RPMI7951 (cell line): ENCODE results near the gene OTUD4. TPM values are rescaled to one million over a fixed set of nuclear protein-coding genes. Genes with fewer than 3 reads are reported as not detected.
"Not testable (repeated sequence)": the region's sequence is repeated elsewhere in the genome, so short reads cannot be mapped to it uniquely, and the experiment has no call there.

Experiments used
- DNase-seq: peaks from one replicate; pipeline ENCODE4 v3.0.0-alpha.2; 2012; ENCODE audit warnings: low read depth
- total RNA-seq: library from RNA; depleted of rRNA; stranded (reverse); fragments of >200 nt; shearing (Covaris generic); gene quantifications from 2 replicates; pipeline ENCODE4 v1.2.3, GENCODE V29; 2014; rRNA removed

Gene OTUD4, protein sequence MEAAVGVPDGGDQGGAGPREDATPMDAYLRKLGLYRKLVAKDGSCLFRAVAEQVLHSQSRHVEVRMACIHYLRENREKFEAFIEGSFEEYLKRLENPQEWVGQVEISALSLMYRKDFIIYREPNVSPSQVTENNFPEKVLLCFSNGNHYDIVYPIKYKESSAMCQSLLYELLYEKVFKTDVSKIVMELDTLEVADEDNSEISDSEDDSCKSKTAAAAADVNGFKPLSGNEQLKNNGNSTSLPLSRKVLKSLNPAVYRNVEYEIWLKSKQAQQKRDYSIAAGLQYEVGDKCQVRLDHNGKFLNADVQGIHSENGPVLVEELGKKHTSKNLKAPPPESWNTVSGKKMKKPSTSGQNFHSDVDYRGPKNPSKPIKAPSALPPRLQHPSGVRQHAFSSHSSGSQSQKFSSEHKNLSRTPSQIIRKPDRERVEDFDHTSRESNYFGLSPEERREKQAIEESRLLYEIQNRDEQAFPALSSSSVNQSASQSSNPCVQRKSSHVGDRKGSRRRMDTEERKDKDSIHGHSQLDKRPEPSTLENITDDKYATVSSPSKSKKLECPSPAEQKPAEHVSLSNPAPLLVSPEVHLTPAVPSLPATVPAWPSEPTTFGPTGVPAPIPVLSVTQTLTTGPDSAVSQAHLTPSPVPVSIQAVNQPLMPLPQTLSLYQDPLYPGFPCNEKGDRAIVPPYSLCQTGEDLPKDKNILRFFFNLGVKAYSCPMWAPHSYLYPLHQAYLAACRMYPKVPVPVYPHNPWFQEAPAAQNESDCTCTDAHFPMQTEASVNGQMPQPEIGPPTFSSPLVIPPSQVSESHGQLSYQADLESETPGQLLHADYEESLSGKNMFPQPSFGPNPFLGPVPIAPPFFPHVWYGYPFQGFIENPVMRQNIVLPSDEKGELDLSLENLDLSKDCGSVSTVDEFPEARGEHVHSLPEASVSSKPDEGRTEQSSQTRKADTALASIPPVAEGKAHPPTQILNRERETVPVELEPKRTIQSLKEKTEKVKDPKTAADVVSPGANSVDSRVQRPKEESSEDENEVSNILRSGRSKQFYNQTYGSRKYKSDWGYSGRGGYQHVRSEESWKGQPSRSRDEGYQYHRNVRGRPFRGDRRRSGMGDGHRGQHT
- total RNA-seq, result 9.2 and 17.1 TPM in 2 replicates

DNA sequence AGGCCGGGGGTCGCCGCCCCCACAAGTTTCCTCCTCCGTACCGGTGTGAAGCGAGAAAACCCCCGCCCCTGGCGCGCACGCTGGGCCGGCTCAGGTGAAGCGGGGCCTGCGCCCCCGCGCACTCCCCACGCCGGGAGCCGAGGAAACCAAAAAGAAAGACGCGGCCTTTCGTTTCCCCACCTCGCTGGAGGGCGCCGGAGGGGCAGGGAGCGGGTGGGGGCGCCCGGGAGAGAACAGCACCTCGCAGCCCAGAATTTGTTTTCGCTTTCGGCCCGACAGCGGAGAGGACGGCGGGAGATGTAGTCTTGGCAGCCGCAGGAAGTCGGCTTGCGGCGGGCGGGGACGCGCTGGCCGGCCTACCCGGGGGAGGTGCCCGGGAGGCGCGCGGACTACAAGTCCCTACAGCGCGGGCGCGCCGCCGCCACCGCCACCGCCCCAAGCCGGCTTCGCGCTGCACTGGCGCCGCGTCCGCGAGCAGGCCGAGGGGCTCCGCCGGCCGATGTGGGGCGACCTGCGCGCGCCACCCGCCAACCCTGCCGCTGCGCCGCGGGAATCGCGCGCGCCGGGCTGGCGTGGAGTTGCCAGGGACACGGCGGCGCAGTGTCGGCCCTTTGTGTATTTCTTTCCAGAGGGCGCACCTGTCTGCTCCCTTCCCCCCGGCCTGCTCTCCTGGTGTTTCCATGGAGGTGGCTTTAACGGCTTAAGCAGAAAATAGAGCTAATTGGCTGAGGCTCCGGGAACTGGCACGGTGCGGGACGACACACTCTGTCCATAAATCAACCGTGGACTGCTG, at the start of gene OTUD4:
TSS of gene OTUD4 (minus strand) at position 292 of the 793 bp plus-strand sequence. CDS start 616 bp downstream, outside the sequence.
- DNase-seq, result peak; percentile 92

DNA sequence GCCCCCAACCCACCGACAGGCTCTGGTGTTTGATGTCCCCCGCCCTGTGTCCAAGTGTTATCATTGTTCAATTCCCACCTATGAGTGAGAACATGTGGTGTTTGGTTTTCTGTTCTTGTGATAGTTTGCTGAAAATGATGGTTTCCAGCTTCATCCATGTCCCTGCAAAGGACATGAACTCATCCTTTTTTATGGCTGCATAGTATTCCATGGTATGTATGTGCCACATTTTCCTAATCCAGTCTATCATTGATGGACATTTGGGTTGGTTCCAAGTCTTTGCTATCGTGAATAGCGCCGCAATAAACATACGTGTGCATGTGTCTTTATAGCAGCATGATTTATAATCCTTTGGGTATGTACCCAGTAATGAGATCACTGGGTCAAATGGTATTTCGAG, 42.8 kb upstream of the OTUD4 start:
- DNase-seq, result not testable (repeated sequence)

DNA sequence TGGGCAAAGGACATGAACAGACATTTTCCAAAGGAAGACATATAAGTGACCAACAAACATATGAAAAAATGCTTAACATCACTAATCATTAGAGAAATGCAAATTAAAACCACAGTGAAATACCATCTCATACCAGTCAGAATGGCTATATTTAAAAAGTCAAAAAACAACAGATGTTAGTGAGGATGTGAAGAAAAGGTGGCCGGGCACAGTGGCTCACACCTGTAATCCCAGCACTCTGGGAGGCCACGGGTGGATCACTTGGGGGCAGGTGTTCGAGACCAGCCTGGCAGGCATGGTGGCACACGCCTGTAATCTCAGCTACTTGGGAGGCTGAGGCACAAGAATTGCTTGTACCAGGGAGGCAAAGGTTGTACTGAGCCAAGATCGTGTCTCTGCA, 41.1 kb upstream of the OTUD4 start:
- not testable (repeated sequence) for DNase-seq

DNA sequence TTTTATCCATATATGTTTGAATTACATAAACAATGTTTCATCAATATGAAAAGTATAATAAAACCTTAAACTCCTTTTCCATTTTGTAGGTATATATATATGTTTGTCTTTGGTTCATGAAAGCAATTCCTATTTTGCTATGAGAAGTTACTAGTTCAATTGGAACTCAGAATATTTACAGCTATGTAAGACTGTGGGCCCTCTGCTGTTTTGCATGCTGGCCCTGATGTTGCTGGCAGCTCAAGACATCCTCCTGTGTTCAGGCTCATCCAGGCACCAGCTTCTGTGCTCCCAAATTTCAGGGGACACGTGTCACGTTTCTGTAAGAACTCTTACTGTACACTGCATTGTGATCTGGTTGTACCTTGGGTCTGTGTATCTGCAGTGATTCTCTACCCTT, 38.7 kb upstream of the OTUD4 start:
- no peak for DNase-seq

DNA sequence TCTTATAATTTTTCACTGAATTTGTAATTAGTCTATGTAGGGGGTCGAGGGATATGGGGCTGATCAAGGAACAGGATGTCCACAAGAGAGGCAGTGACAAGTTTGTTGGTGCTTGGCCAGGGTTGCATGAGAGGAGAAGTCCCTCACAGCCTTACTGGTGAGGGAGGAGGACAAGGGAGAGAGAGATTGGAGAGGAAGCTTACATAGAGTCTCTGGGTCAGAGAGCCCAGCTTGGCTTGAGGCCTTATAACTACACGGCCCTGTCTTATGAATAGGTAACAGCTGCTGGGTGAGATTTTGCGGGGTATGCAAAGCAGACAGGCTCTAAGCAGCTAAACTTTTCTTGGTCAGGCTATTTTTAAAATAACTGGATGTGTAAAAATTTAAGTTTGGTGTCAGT, 37.9 kb upstream of the OTUD4 start:
- no peak for DNase-seq

DNA sequence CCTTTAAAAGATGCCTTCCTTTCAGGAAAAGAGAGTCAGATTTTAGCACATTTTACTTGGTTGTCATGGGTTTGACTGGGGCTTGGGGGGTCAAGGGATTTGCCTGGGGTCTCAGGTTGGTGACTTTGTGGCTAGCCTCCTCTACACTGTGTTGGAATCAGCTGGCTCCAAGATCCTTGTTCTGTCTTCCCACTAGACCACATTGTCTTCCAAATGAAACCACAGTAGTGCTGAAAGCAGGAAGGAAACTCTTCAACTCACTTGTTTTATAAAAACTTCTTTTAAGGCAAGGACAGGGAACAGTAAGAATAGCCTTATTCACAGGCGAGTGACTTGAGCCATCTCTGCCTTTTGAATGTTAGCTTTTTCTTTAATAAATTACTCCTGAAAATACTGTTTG, 37.0 kb upstream of the OTUD4 start:
- DNase-seq, result no peak

DNA sequence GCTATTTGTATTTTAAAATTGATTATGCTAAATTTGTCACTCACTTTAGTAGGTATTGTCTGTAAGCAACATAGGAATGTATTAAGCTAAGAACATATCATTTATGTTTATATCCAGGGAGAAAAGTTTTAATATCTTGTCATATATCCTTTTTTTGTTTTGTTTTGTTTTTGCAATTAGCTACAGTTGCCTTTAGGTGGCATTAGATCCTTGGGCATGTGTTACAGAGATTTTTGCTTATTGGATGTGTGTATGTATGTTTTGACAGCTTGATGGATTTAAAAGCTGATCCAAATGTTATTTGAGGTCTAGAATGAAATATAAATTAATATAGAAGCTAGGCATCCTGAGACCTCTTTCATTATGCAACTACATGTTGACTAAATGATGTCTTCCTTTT, 36.1 kb upstream of the OTUD4 start:
- DNase-seq, result peak; percentile 19

DNA sequence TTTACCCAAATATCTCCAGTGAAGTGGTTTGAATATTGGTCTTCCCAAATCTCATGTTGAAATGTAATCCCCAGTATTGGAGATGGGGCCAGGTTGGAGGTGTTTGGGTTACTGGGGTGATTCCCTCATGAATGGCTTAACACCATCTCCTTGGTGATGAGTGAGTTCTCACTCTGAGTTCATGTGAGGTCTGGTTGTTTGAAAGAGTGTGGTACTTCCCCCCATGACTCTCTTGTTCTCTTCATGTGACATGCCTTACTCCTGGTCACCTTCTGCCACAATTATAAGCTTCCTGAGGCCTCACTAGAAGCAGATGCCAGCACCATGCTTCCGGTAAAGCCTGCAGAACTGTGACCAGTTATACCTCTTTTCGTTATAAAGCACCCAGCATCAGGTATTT, 32.9 kb upstream of the OTUD4 start:
- DNase-seq, result no peak

DNA sequence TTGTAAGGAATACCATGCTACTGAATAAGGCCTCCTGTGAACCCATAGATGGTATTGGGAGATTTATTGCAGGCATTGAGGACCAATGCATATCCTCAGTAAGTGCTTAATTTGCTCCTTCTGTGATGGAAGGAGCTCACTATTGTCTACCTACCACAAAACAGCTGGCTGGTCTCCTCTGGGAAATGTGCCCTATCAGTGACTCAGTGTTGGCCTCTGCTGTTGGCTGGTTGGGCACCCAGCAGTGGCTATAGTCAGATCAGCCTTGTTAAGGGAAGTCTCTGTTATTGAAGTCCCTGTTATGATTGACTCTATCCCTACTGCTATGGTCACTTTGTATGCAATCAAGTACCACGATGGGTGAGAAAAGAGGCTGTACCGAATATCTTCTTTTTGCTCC, 27.5 kb upstream of the OTUD4 start:
- DNase-seq, result peak; percentile 27

DNA sequence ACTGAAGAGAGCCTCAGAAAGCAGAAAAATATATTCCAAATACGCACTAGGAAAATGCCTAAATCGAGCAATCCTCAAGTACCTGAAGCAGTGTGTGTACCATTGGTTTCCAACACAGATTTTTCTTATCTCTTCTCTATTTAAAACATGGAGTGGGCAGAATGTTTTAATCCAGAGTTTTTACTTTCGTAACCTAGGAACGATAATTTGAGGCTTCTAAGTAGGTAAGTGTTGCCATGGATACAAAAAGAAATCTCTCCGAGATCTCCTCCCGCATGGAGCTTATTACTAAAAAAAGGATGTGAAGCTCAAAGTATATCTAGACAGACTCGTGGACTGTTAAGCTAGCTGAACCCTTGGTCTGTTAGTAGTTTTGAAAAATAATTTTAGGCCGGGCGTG, 23.0 kb upstream of the OTUD4 start:
- no peak for DNase-seq

DNA sequence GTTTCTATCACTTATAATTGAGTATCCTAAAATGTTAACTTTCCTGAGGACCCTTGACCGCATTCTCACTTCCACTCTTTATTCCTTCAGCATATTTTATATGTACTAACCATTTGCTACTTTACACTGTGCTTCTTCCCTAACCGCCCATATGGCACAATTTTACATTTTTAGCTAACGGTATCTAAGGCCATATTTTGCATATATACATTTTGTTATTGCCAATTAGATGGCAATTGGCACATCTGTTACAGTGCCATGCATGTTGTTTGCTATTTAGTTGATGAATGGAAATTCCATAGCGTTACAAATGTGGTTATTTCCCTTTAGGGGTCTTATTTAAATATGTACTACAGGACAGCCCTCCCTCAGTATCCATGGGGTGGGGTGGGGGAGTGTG, 20.0 kb upstream of the OTUD4 start:
- no peak for DNase-seq

DNA sequence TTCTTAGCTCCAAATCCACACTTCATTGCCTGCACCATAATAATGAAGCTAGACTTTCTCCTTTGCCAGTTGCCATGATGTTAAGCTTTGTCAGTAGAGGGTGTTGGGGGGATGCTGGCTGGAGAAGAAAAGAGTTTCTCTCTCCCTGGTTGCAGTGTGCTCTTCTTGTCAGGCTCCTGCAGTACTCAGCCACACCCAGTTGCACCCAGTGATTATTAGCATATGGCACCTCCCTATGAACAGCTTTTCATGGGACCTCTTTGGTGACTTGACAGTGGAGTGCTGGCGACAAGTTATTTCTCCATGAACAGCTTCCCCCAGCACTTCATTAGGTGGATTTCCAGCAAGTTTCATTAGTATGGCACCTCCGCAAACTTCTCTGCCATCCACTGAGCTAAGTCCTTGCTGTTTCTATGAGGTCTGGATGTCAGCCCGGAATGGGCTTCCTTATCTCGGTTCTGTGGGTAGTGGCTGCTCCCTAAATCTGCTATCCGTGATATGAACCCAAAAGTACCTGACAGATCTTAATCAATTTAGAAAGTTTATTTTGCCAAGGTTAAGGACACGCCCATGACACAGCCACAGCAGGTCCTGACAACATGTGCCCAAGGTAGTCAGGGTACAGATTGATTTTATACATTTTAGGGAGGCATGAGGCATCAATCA, 18.8 kb upstream of the OTUD4 start:
- DNase-seq, result no peak

DNA sequence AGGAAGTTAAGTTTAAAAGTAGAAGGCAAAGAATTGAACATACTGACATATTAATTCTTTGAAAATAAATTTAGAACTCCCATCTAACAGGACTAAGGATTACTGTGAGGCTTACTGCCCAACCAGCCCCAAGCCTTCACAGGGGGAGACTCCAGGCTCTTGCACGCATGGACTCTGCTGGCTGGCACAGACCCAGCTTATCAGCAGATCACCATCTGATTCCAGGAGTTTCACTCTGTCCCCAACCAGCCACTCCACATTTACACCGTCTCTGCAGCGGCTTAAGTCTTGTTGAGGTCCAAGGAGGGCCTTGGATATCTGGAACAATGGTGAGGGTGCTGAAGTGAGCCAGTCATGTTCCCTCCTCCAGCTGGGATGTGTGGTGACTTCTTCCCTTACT, 16.4 kb upstream of the OTUD4 start:
- DNase-seq, result no peak

DNA sequence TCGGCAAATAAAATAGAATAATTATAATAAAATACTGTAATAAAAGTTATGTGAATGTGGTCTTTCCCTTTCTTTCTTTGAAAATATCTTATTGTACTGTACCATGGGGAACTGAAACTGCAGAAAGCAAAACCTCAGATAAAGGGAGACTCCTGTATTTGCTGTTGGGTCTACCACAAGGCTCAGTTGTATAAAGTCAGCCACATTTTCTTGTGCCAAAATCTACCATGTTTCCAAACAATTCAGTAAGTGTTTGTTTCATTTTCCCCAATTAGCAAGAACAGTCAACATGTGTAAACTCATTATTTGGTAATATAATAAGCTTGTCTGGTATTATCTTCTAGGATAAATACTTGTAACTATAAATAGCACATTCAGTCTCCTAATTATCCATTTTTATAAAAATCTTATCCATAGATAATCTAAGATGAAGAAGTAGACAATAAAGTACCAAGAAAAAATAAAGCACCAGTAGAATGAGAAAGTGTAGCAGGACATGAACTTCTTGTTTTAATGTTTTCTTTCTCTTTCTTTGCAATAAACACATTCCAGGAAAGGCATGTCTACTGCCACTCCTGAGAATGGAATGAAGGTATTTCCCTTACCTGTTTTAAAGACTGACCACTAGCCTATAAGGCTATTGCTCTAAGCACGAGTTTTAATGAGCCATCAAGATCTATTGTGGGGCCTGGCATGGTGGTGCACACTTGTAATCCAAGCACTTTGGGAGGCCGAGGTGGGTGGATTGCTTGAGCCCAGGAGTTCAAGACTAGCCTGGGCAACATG, 15.0 kb upstream of the OTUD4 start:
- DNase-seq, result no peak

DNA sequence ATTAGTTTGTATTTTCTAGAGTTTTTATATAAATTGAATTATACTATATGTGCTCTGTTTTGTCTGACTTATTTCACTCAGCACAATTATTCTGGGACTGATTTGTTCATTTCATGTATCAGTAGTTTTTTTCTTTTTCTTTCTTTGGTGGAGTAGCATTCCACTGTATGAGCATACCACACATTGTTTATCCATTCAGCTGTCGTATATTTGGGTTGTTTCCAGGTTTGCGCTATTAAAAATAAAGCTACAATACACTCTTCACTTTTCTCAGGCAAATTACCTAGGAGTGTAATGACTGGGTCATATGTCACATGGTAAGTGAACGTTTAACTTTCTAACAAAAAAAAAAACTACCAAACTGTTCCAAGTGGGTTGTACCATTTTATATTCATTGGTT, 9.6 kb upstream of the OTUD4 start:
- DNase-seq, result no peak

DNA sequence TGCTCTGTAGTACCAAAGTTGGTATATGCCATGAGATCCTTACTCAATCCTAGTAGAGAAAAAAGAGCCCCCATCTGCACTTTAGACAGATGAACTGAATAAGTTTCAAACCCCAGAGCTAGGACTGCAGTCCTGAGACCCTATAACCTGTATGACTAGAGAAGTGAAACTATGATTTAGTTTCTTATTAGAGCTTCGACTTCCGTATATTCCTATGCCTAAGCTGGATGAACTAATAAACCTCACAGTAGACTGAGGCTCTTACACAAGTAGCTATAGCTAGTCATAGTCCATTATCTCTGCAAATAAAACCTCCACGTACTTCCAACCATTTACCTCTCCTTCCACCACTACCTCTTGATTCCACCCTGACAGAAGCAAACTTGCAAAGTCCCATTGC, 6.3 kb upstream of the OTUD4 start:
- DNase-seq, result no peak

DNA sequence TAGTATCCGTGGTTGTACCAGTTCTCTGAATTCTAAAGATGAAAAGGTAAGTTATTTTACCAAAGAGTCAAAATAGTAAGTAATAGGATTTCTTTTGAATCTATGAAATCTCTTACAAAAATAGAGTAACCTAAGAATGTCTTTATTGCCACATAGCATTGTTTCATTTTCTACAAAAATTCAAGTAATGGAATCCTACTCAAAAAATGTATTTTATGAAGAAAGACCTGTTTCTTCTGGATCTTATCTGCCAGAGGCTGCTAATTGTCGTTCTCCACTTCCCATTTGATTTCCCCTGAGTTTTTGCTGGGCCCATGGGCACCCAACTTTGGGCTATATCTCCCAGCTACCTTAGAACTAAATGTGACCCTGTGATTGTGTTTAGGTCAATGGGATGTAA, 3.2 kb upstream of the OTUD4 start:
- no peak for DNase-seq

DNA sequence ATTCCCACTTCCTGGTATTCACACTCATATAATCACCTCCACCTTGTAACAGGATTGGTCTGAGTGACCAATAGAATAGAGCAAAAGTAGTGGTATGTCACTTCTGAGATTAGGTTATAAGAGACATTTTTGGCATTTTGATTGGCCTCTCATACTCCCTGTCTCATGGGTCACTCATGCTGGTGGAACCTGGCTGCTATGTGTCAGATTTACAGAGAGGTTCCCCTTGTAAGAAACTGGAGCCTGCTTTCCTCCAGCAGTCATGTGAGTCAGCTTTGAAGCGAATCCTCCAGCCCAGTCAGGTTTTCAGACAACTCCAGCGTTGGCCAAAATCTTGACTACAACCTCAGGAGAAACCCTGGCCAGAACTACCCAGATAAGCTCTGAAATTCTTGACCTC, 2.6 kb upstream of the OTUD4 start:
- DNase-seq, result no peak

DNA sequence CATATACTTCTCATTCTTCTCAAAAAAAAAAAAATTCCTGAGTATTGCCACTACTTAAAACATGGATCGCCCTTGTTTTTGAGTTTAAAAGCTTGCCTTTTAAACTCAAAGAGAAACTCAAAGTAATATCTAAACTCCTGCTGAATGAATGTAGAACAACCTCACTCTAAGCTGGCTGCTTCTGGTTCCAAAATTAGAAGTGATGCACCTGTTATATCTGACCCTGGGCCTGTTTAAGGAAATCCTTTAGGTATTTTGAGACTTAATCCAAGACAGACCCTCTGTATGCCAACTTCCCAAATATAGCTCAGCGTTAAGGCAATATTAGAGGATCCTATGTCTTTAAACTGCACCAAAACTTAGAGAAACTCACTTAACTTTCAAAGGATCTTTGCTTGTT, 1.8 kb upstream of the OTUD4 start:
- no peak for DNase-seq

DNA sequence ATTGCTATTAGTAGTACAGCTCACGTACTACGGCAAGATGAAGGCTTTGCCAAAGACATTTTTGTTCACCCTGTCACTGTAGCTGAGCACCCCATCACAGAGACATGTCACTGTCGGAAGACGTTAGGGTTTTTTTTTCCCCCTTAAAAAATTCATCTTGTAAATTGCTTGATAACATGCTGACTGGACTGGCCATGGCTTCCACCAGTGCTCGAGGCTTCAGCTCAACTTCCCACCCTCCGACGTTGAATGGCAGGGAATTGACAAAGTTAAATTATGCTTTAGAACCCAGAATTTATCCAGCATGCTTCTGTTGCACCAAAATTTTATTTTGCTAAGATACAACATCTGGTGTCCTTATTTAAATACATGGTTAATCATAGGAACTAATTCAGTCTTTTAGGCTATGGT, 707 bp upstream of the OTUD4 start:
- no peak for DNase-seq
